ENCODE data around the gene HERC4. TPM values are rescaled to one million over a fixed set of nuclear protein-coding genes. Genes with fewer than 3 reads are reported as not detected.
A peak's percentile ranks its signal among the peaks of the same experiment; 100 is the strongest.

HERC4 gene, protein sequence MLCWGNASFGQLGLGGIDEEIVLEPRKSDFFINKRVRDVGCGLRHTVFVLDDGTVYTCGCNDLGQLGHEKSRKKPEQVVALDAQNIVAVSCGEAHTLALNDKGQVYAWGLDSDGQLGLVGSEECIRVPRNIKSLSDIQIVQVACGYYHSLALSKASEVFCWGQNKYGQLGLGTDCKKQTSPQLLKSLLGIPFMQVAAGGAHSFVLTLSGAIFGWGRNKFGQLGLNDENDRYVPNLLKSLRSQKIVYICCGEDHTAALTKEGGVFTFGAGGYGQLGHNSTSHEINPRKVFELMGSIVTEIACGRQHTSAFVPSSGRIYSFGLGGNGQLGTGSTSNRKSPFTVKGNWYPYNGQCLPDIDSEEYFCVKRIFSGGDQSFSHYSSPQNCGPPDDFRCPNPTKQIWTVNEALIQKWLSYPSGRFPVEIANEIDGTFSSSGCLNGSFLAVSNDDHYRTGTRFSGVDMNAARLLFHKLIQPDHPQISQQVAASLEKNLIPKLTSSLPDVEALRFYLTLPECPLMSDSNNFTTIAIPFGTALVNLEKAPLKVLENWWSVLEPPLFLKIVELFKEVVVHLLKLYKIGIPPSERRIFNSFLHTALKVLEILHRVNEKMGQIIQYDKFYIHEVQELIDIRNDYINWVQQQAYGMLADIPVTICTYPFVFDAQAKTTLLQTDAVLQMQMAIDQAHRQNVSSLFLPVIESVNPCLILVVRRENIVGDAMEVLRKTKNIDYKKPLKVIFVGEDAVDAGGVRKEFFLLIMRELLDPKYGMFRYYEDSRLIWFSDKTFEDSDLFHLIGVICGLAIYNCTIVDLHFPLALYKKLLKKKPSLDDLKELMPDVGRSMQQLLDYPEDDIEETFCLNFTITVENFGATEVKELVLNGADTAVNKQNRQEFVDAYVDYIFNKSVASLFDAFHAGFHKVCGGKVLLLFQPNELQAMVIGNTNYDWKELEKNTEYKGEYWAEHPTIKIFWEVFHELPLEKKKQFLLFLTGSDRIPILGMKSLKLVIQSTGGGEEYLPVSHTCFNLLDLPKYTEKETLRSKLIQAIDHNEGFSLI
- 23.4 and 59.1 TPM in 2 replicates for polyA plus RNA-seq (2011; rRNA removed)
- 41.3 and 46.5 TPM in 2 replicates for polyA minus RNA-seq (2011; rRNA and poly(A)+ RNA removed)

DNA sequence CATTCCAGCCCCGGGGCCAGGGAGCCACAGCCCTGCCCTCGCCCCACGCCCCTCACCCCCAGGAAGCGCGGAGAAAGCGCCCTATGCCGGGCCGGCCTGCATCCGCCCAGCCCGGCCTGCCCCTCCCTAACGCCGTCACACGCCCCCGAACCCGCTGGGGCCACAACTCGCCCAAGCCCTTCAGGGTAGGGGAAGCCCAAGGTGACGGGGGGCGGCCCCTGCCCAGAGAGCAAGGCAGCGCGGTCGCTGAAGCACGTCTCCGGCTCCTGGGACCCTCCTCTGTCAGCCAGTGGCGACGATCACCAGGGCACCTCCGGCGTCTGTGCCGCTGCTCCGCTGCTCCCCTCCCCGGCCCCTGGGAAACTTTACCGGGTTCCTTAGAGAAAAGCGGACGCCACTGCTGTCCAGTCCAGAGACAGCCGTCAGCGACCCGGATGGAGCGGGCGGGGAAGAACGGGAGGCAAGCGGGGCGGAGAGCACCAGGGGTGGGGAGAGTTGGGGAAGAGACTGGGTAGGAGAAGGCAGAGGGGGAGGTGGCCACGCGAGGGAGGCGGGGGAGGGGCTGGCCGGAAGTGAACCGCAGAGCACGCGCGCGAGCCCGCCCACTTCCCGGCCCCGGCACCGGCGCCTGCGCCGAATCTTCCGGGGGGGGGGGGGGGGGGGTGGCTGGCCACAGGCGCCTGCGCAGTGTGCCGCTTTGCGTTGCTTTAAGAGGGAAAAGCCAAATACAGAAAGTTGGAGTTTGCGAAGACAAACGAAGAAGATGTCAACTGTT, at the start of gene HERC4:
TSS of gene HERC4 (minus strand) at position 509 of the 775 bp plus-strand sequence. CDS start 2,175 bp downstream, outside the sequence.
- H3K36me3 ChIP-seq (ENCODE audit: control insufficient read depth, insufficient read depth, low read length) = no peaks in the 10 kb centered on the region
- DNase-seq (ENCODE audit: low read depth) = peak; percentile 70
- no peak for TF ChIP-seq CTCF (IDR thresholded peaks at IDR 0.05; ENCODE audit: insufficient read depth, low read depth, low read length)
- CTCF ChIA-PET = interaction anchor here (0.6 to 0.9 kb wide), 2 partner anchors 80 to 216 kb away, joined by 3 read pairs; no protein-coding TSS in a partner anchor
- peak within 1 kb of the TSS; percentile 99 for H3K4me3 ChIP-seq (ENCODE audit: low read depth, low read length)
- H3K27me3 ChIP-seq (ENCODE audit: control insufficient read depth, insufficient read depth, low read length) = no peaks in the 10 kb centered on the region
- POLR2A ChIA-PET = no interaction called here

- no peak for DNase-seq (ENCODE audit: low read depth)
- Histone ChIP-seq H3K36me3 (ENCODE audit: control insufficient read depth, insufficient read depth, low read length) (no peaks in the 10 kb centered on the region; the same call in 1 of the 2 replicates), H3K27me3 (ENCODE audit: control insufficient read depth, insufficient read depth, low read length) (no peaks in the 10 kb centered on the region), H3K4me3 (ENCODE audit: low read depth, low read length) (no peak overlapping the region)
- ChIA-PET CTCF (interaction anchor here (0.8 to 1.5 kb wide), 2 partner anchors 11 to 39 kb away, joined by 3 to 4 read pairs; no protein-coding TSS in a partner anchor), POLR2A (no interaction called here)
- TF ChIP-seq CTCF (IDR thresholded peaks at IDR 0.05; ENCODE audit: insufficient read depth, low read depth, low read length) = no peak
Observed at GRCh38 chr10:68124718-68125117, 49.6 kb upstream of the HERC4 start.

- H3K27me3 ChIP-seq (ENCODE audit: control insufficient read depth, insufficient read depth, low read length) = no peaks in the 10 kb centered on the region
- no peak for TF ChIP-seq CTCF (IDR thresholded peaks at IDR 0.05; ENCODE audit: insufficient read depth, low read depth, low read length)
- ChIA-PET CTCF (interaction anchor here (1.0 to 1.6 kb wide), 3 partner anchors 14 to 38 kb away, joined by 3 to 5 read pairs (median 4); no protein-coding TSS in a partner anchor), POLR2A (no interaction called here)
- no peak for DNase-seq (ENCODE audit: low read depth)
- H3K36me3 ChIP-seq (ENCODE audit: control insufficient read depth, insufficient read depth, low read length) = no peaks in the 10 kb centered on the region; the same call in 1 of the 2 replicates
- no peak overlapping the region for H3K4me3 ChIP-seq (ENCODE audit: low read depth, low read length)
Observed at GRCh38 chr10:68121852-68122251, 46.8 kb upstream of the HERC4 start.

DNA sequence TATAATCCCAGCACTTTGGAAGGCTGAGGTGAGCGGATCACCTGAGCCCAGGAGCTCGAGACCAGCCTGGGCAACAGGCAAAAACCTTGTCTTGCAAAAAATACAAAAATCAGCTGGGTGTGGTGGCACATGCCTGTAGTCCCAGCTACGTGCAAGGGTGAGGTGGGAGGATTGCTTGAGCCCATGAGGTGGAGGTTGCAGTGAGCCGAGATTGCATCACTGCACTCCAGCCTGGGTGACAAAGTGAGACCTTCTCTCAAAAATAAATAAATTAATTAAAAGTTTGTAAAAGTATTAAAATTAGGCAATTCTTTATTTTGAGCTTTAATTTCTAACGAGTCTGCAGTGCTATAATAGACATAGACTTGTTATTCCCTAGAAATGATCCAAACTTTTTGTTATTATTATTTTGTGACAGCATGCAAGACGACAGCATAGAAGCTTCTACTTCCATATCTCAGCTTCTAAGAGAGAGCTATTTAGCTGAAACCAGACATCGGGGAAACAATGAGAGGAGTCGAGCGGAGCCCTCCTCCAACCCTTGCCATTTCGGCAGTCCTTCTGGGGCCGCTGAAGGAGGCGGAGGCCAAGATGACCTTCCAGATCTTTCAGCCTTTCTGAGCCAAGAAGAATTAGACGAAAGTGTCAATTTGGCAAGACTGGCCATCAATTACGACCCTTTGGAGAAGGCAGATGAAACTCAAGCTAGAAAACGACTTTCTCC, 46.1 kb upstream of the HERC4 start:
- Histone ChIP-seq H3K36me3 (ENCODE audit: control insufficient read depth, insufficient read depth, low read length) (no peaks in the 10 kb centered on the region; the same call in 1 of the 2 replicates), H3K27me3 (ENCODE audit: control insufficient read depth, insufficient read depth, low read length) (no peaks in the 10 kb centered on the region), H3K4me3 (ENCODE audit: low read depth, low read length) (no peak overlapping the region)
- ChIA-PET CTCF (interaction anchor here (1.1 to 1.6 kb wide), 4 partner anchors 12 to 38 kb away, joined by 3 to 5 read pairs (median 4); partner anchors contain the start of gene MYPN), POLR2A (no interaction called here)
- no peak for DNase-seq (ENCODE audit: low read depth)
- TF ChIP-seq CTCF (IDR thresholded peaks at IDR 0.05; ENCODE audit: insufficient read depth, low read depth, low read length) = no peak

Measured in BJ (cell line).